OCI-LY3 (cell line): ENCODE measurements around the gene ARGFX.

ENCODE experiments used
- CTCF ChIP-seq: fragments of 200-600, 300-600 bp; sonication (generic); IDR thresholded peaks from 2 replicates; pipeline ENCODE4 v1.5.1; 2014; ENCODE audit warnings: antibody characterized with exemption, low read length, low read depth
- EZH2phosphoT487 ChIP-seq: fragments of 200-600 bp; shearing (Covaris generic); IDR thresholded peaks from 2 replicates; pipeline ENCODE4 v1.6.1; 2018; ENCODE audit warnings: antibody characterized with exemption, mixed run types, low read depth

GRCh38 chr3:121531269-121531668, 36.5 kb upstream of the ARGFX start:
- no peak for TF ChIP-seq CTCF
- no peak for TF ChIP-seq EZH2phosphoT487
